Caco-2 (cell line): ENCODE results near the gene BABAM2. TPM values are rescaled to one million over a fixed set of nuclear protein-coding genes. Genes with fewer than 3 reads are reported as not detected.

Source experiments
- BruUV-seq: library from RNA; stranded (reverse); fragments of 400-500 nt; replicated peaks from 2 replicates; lab custom pipeline; 2021; lab: Mats Ljungman, UMichigan
- CTCF ChIA-PET: fragments of 300-600 bp; sonication (Branson Sonifier 250); formaldehyde crosslinking; loops from one replicate; lab custom pipeline; 2022; ENCODE audit warnings: antibody characterized with exemption; lab: Charles Lee
- POLR2A ChIA-PET: fragments of 300-600 bp; sonication (Branson Sonifier 250); formaldehyde crosslinking; loops from one replicate; lab custom pipeline; 2022; ENCODE audit warnings: antibody characterized with exemption; lab: Charles Lee
- DNase-seq, 2 experiments: peaks; one replicate each; pipeline versions ENCODE4 v3.0.0 to v3.0.0-alpha.2; 2020 to 2022
- H3K27me3 ChIP-seq: replicated peaks from 2 replicates; pipeline ENCODE4 v1.6.0; 2011; ENCODE audit warnings: low read length; ENCODE audit not compliant: control insufficient read depth, insufficient read depth
- H3K36me3 ChIP-seq: 2 replicates; pipeline ENCODE4 v1.5.1; 2011; ENCODE audit warnings: low read length; ENCODE audit not compliant: control insufficient read depth, insufficient read depth
- H3K4me1 ChIP-seq: fragments of 250-450 bp; sonication (Bioruptor Pico); 2 replicates; pipeline ENCODE4 v1.5.1; 2020; ENCODE audit warnings: mild to moderate bottlenecking
- H3K4me3 ChIP-seq: 2 replicates; pipeline ENCODE4 v1.5.1; 2011; ENCODE audit warnings: low read depth, mild to moderate bottlenecking, control low read depth, low read length
- H3K9me3 ChIP-seq: fragments of 250-450 bp; sonication (Bioruptor Pico); 2 replicates; pipeline ENCODE4 v1.5.1; 2020; ENCODE audit warnings: mild to moderate bottlenecking, moderate library complexity
- H3K27ac Mint-ChIP-seq: one replicate; pipeline ENCODE4 v1.8.0; 2022; ENCODE audit warnings: mixed read lengths; ENCODE audit not compliant: unreplicated experiment
- H3K27me3 Mint-ChIP-seq: one replicate; pipeline ENCODE4 v1.8.0; 2022; ENCODE audit warnings: mixed read lengths; ENCODE audit not compliant: insufficient read depth, unreplicated experiment
- H3K36me3 Mint-ChIP-seq: one replicate; pipeline ENCODE4 v1.8.0; 2022; ENCODE audit warnings: mild to moderate bottlenecking, mixed read lengths; ENCODE audit not compliant: insufficient read depth, unreplicated experiment
- H3K4me1 Mint-ChIP-seq: one replicate; pipeline ENCODE4 v1.8.0; 2022; ENCODE audit warnings: low read depth, mixed read lengths; ENCODE audit not compliant: unreplicated experiment
- H3K4me3 Mint-ChIP-seq: one replicate; pipeline ENCODE4 v1.8.0; 2022; ENCODE audit warnings: mild to moderate bottlenecking, moderate library complexity, mixed read lengths; ENCODE audit not compliant: unreplicated experiment
- H3K9me3 Mint-ChIP-seq: one replicate; pipeline ENCODE4 v1.8.0; 2022; ENCODE audit warnings: mixed read lengths; ENCODE audit not compliant: unreplicated experiment
- intact Hi-C: fragments of 100-400 bp; cut with micrococcal nuclease; formaldehyde crosslinking; loops from one replicate; pipeline ENCODE4 v1.10.0; 2022; ENCODE audit not compliant: unreplicated experiment
- total RNA-seq: library from RNA; stranded (reverse); gene quantifications from 2 replicates; pipeline ENCODE4 v1.2.3, GENCODE V29; 2022
- TF ChIP-seq, protein P1 (sequence below), 2 experiments: fragments of 200-600 bp in 1 of 2; IDR thresholded peaks; 1 replicate in 1 of 2; 2 replicates in 1 of 2; pipeline versions ENCODE4 v1.5.1 to v1.8.0; 2011 to 2022; ENCODE audit warnings: antibody characterized with exemption in 1 of 2, control low read depth in 1 of 2, inconsistent platforms in 1 of 2, low read depth in 1 of 2, low read length in 1 of 2, mild to moderate bottlenecking in 1 of 2, moderate library complexity in 1 of 2; ENCODE audit not compliant: insufficient read depth in 1 of 2, severe bottlenecking in 1 of 2, unreplicated experiment in 1 of 2

The BABAM2 gene
- total RNA-seq, 1 experiment from 2014 or later, result 57.3 TPM

DNA sequence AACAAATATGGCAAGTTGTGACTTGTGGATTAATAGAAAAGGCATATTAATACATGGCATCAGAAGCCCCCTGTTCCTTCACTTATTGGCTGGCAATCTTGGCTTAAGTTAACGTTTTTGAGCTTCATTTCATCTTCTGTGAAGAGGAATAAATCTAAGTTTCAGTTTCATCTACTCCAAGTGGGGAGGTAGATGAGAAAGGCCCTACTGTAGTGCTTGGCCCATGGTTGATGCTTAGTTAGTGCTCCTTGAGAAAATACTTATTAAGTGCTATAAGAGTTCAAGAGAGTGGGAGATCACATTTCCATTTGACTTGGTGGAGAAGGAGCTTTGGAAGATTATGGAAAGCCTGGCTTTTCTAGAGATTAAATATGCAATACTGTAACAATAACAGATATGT lies 244.3 kb downstream of the BABAM2 start:
- ChIA-PET CTCF (no interaction called here), POLR2A (no interaction called here)
- peaks cover 32% of the 10 kb centered on the region for H3K36me3 Mint-ChIP-seq
- Histone ChIP-seq H3K4me3 (no peak overlapping the region), H3K4me1 (peaks cover 5% of the 10 kb centered on the region; the same call in 1 of the 2 replicates), H3K9me3 (no peaks in the 10 kb centered on the region), H3K36me3 (0 out of 2 replicates have a peak, but pooled peaks cover 1% of the 10 kb centered on the region), H3K27me3 (no peaks in the 10 kb centered on the region)
- no peaks in the 10 kb centered on the region for H3K9me3 Mint-ChIP-seq
- intact Hi-C loops, result no loop called here
- no peak overlapping the region for H3K4me3 Mint-ChIP-seq
- no peaks in the 10 kb centered on the region for H3K4me1 Mint-ChIP-seq
- H3K27me3 Mint-ChIP-seq, result no peaks in the 10 kb centered on the region
- H3K27ac Mint-ChIP-seq, result no peak overlapping the region
- BruUV-seq, result no TSS peak
- TF ChIP-seq, protein P1, sequence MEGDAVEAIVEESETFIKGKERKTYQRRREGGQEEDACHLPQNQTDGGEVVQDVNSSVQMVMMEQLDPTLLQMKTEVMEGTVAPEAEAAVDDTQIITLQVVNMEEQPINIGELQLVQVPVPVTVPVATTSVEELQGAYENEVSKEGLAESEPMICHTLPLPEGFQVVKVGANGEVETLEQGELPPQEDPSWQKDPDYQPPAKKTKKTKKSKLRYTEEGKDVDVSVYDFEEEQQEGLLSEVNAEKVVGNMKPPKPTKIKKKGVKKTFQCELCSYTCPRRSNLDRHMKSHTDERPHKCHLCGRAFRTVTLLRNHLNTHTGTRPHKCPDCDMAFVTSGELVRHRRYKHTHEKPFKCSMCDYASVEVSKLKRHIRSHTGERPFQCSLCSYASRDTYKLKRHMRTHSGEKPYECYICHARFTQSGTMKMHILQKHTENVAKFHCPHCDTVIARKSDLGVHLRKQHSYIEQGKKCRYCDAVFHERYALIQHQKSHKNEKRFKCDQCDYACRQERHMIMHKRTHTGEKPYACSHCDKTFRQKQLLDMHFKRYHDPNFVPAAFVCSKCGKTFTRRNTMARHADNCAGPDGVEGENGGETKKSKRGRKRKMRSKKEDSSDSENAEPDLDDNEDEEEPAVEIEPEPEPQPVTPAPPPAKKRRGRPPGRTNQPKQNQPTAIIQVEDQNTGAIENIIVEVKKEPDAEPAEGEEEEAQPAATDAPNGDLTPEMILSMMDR (IDR thresholded peaks at IDR 0.05; ENCODE audit: insufficient read depth in 1 of 2, low read depth in 1 of 2, low read length in 1 of 2, severe bottlenecking in 1 of 2, unreplicated experiment in 1 of 2), result no peak
- no peak for DNase-seq

DNA sequence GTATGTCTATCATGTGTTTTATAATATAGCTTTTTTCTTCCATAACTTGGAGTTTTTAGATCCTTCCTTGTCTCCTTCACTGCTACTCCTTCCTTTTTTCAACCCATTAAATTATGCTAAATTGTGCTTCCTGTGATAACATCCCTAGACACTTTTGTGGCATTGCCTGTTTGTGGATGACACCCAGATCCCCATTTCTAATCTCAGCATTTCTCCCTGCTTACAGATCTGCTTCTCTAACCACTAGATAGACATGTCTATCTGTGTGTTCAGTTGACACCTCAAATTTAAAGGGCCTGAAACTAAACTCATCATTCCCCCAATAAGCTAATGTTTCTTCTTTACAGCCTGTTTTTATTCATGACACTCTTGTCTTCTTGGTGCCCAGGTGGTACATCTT lies 244.8 kb downstream of the BABAM2 start:
- Mint-ChIP-seq H3K9me3 (no peaks in the 10 kb centered on the region), H3K36me3 (peaks cover 27% of the 10 kb centered on the region), H3K27ac (no peak overlapping the region), H3K4me3 (no peak overlapping the region), H3K4me1 (no peaks in the 10 kb centered on the region), H3K27me3 (no peaks in the 10 kb centered on the region)
- Histone ChIP-seq H3K27me3 (no peaks in the 10 kb centered on the region), H3K36me3 (0 out of 2 replicates have a peak, but pooled peaks cover 1% of the 10 kb centered on the region), H3K4me3 (no peak overlapping the region), H3K4me1 (peaks cover 5% of the 10 kb centered on the region; the same call in 1 of the 2 replicates), H3K9me3 (no peaks in the 10 kb centered on the region)
- ChIA-PET POLR2A (no interaction called here), CTCF (no interaction called here)
- BruUV-seq, result no TSS peak
- DNase-seq, result no peak
- intact Hi-C loops, result no loop called here
- TF ChIP-seq, protein P1 (IDR thresholded peaks at IDR 0.05; ENCODE audit: insufficient read depth in 1 of 2, low read depth in 1 of 2, low read length in 1 of 2, severe bottlenecking in 1 of 2, unreplicated experiment in 1 of 2), result no peak

DNA sequence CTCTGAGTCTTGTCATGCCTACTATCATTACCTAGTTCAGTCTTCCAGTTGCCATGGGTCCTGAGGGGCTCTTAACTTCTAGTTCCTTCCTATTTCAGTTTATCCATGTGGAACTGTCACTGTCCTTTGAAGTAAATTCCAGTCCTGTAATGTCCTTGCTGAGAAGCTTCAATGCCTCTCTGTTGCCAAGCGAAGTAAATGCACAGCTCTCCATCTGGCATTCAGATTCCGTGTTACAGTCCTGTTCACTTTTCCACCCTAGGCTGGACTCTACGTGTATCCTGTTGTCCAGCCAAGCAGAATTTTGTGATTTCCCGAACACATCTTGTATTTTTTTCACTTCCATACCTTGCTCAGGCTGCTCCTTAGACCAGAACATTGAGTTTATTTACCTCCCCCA lies 245.3 kb downstream of the BABAM2 start:
- Mint-ChIP-seq H3K27ac (no peak overlapping the region), H3K4me1 (no peaks in the 10 kb centered on the region), H3K36me3 (peaks cover 22% of the 10 kb centered on the region), H3K9me3 (no peaks in the 10 kb centered on the region), H3K4me3 (no peak overlapping the region), H3K27me3 (no peaks in the 10 kb centered on the region)
- intact Hi-C loops, result no loop called here
- peaks cover 5% of the 10 kb centered on the region; the same call in 1 of the 2 replicates for H3K4me1 ChIP-seq
- H3K36me3 ChIP-seq, result 0 out of 2 replicates have a peak, but pooled peaks cover 1% of the 10 kb centered on the region
- H3K9me3 ChIP-seq, result no peaks in the 10 kb centered on the region
- no TSS peak for BruUV-seq
- ChIA-PET CTCF (no interaction called here), POLR2A (no interaction called here)
- no peak overlapping the region for H3K4me3 ChIP-seq
- no peaks in the 10 kb centered on the region for H3K27me3 ChIP-seq
- no peak for DNase-seq
- TF ChIP-seq, protein P1 (IDR thresholded peaks at IDR 0.05; ENCODE audit: insufficient read depth in 1 of 2, low read depth in 1 of 2, low read length in 1 of 2, severe bottlenecking in 1 of 2, unreplicated experiment in 1 of 2), result no peak
